ENCODE measurements around the gene METTL5.

DNA sequence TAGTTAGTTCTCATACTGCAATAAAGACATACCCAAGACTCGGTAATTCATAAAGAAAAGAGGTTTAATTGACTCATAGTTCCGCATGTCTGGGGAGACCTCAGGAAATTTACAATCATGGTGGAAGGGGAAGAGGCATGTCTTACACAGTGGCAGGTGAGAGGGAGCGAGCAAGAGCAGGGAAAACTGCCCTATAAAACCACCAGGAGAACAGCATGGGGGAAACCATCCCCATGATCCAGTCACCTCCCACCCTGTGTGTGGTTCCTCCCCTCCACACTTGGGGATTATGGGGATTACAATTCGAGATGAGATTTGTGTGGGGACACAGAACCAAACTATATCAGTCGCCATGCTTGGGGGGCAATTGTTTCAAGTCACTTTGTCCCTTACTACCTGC, 27.1 kb downstream of the METTL5 start:
- TF ChIP-seq EZH2 (IDR thresholded peaks at IDR 0.05; ENCODE audit: borderline replicate concordance, low read length) = no peak
- TF ChIP-seq, protein P1, sequence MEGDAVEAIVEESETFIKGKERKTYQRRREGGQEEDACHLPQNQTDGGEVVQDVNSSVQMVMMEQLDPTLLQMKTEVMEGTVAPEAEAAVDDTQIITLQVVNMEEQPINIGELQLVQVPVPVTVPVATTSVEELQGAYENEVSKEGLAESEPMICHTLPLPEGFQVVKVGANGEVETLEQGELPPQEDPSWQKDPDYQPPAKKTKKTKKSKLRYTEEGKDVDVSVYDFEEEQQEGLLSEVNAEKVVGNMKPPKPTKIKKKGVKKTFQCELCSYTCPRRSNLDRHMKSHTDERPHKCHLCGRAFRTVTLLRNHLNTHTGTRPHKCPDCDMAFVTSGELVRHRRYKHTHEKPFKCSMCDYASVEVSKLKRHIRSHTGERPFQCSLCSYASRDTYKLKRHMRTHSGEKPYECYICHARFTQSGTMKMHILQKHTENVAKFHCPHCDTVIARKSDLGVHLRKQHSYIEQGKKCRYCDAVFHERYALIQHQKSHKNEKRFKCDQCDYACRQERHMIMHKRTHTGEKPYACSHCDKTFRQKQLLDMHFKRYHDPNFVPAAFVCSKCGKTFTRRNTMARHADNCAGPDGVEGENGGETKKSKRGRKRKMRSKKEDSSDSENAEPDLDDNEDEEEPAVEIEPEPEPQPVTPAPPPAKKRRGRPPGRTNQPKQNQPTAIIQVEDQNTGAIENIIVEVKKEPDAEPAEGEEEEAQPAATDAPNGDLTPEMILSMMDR (IDR thresholded peaks at IDR 0.05; ENCODE audit: low read length) = no peak

All from OCI-LY1 (cell line).